OCI-LY3 (cell line): ENCODE data around the gene EXO1.

Experiments used
- H2AFZ ChIP-seq: fragments of 200-600, 300-600 bp; shearing (Covaris generic); 2 replicates; pipeline ENCODE4 v1.6.0; 2014; ENCODE audit warnings: antibody characterized with exemption, low read depth, low read length
- H3K27ac ChIP-seq: fragments of 200-600, 300-600 bp; sonication (generic); 2 replicates; pipeline ENCODE4 v1.5.1; 2014; ENCODE audit warnings: mild to moderate bottlenecking, low read length, moderate library complexity, mixed read lengths
- H3K27me3 ChIP-seq: fragments of 200-600, 300-600 bp; sonication (generic); 2 replicates; pipeline ENCODE4 v1.6.1; 2014; ENCODE audit warnings: low read depth, low read length, mixed read lengths
- H3K36me3 ChIP-seq: fragments of 200-600, 300-600 bp; sonication (generic); replicated peaks from 2 replicates; pipeline ENCODE3; 2014; ENCODE audit warnings: low read depth, low read length, mixed read lengths
- H3K4me1 ChIP-seq: fragments of 300-600, 200-600 bp; sonication (generic); 2 replicates; pipeline ENCODE4 v1.6.1; 2014; ENCODE audit warnings: low read length, mixed read lengths
- H3K4me2 ChIP-seq: fragments of 200-600, 300-600 bp; sonication (generic); 2 replicates; pipeline ENCODE4 v1.6.1; 2014; ENCODE audit warnings: low read length, mixed read lengths
- H3K4me3 ChIP-seq: fragments of 300-600, 200-600 bp; sonication (generic); 2 replicates; pipeline ENCODE4 v1.5.1; 2014; ENCODE audit warnings: antibody characterized with exemption, mild to moderate bottlenecking, low read length, moderate library complexity
- H3K79me2 ChIP-seq: fragments of 300-600, 200-600 bp; shearing (Covaris generic); 2 replicates; pipeline ENCODE4 v1.6.1; 2014; ENCODE audit warnings: mild to moderate bottlenecking, low read length, mixed read lengths
- H3K9ac ChIP-seq: fragments of 300-600, 200-600 bp; shearing (Covaris generic); 2 replicates; pipeline ENCODE4 v1.6.0; 2014; ENCODE audit warnings: mild to moderate bottlenecking, low read length, moderate library complexity
- H3K9me3 ChIP-seq: fragments of 200-600, 300-600 bp; shearing (Covaris generic); 2 replicates; pipeline ENCODE4 v1.6.1; 2014; ENCODE audit warnings: low read length, mixed read lengths; ENCODE audit not compliant: insufficient read depth
- H4K20me1 ChIP-seq: fragments of 200-600, 300-600 bp; sonication (generic); 2 replicates; pipeline ENCODE4 v1.6.1; 2016; ENCODE audit warnings: low read length, mixed read lengths; ENCODE audit not compliant: insufficient read depth
- EZH2phosphoT487 ChIP-seq: fragments of 200-600 bp; shearing (Covaris generic); IDR thresholded peaks from 2 replicates; pipeline ENCODE4 v1.6.1; 2018; ENCODE audit warnings: antibody characterized with exemption, mixed run types, low read depth
- TF ChIP-seq, protein P1 (sequence below): fragments of 200-600, 300-600 bp; sonication (generic); IDR thresholded peaks from 2 replicates; pipeline ENCODE4 v1.5.1; 2014; ENCODE audit warnings: antibody characterized with exemption, low read length, low read depth

EXO1 gene

DNA sequence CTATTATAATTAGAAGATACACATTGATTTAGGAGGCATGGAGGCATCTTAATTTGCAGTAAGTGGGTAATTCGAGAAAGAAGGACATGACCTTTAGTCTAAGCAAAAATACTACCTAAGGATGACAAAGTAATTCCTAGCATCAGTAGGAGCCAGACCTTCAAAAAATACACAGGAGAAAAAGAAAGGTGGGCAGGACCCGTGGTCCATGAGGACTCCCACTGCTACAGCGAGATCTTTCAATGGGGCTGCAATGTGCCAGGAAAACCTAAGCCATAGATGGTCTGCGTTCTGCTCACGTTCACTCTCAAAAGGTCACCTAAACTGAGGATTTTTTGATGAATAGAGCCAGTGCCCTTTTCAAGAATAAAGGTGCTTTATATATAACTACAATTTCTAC lies 10.6 kb upstream of the EXO1 start:
- Histone ChIP-seq H3K27me3 (peaks cover 17% of the 10 kb centered on the region), H3K9ac (no peak overlapping the region), H2AFZ (no peak overlapping the region), H3K9me3 (no peaks in the 10 kb centered on the region), H3K79me2 (no peaks in the 10 kb centered on the region), H3K4me3 (no peak overlapping the region), H3K36me3 (no peaks in the 10 kb centered on the region), H3K27ac (no peak overlapping the region), H4K20me1 (no peaks in the 10 kb centered on the region), H3K4me1 (peaks cover 22% of the 10 kb centered on the region), H3K4me2 (no peak overlapping the region)
- no peak for TF ChIP-seq EZH2phosphoT487
- TF ChIP-seq, protein P1, sequence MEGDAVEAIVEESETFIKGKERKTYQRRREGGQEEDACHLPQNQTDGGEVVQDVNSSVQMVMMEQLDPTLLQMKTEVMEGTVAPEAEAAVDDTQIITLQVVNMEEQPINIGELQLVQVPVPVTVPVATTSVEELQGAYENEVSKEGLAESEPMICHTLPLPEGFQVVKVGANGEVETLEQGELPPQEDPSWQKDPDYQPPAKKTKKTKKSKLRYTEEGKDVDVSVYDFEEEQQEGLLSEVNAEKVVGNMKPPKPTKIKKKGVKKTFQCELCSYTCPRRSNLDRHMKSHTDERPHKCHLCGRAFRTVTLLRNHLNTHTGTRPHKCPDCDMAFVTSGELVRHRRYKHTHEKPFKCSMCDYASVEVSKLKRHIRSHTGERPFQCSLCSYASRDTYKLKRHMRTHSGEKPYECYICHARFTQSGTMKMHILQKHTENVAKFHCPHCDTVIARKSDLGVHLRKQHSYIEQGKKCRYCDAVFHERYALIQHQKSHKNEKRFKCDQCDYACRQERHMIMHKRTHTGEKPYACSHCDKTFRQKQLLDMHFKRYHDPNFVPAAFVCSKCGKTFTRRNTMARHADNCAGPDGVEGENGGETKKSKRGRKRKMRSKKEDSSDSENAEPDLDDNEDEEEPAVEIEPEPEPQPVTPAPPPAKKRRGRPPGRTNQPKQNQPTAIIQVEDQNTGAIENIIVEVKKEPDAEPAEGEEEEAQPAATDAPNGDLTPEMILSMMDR = no peak

DNA sequence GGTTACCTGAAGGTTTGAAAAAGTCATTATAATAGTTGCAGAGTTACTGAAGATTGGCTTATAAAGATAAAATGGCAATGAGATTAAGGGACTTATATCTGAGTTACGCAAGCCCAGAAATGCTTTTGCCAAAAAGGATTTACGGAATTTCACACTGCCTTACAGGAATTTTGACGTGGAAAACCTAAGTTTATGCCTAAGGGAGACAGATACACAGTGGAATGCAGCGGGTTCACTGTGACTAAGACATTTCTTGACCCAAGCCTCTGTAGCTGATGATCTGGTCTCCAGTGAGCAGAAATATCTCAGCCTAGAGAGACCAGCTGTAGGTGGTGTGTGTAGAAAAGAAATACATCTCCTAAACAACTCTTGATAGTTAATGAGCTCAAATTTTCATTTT lies 10.1 kb upstream of the EXO1 start:
- Histone ChIP-seq H2AFZ (no peak overlapping the region), H3K79me2 (no peaks in the 10 kb centered on the region), H3K9me3 (no peaks in the 10 kb centered on the region), H3K4me3 (no peak overlapping the region), H3K27me3 (peaks cover 12% of the 10 kb centered on the region), H3K9ac (no peak overlapping the region), H3K36me3 (no peaks in the 10 kb centered on the region), H4K20me1 (no peaks in the 10 kb centered on the region), H3K4me2 (no peak overlapping the region), H3K4me1 (peaks cover 24% of the 10 kb centered on the region), H3K27ac (no peak overlapping the region)
- TF ChIP-seq, protein P1 = no peak
- no peak for TF ChIP-seq EZH2phosphoT487

DNA sequence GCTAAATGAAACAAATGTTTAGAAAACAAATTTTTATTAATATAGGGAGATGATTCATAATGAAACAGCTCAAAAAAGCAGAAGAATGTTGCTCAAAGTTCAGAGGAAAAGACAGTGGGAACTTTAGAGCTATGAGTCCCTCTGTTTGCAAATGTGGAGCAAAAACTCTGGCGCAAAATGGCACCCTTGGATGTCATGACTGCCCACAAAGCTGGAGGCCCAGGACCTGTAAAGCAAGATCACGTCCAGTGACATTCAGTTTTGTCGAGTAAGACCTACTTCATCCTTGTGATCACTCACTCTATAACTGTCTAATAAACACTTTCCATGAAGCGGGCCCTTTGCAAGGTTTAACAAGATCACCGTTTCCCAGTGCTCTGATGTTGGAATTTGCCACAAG lies 9.1 kb upstream of the EXO1 start:
- no peaks in the 10 kb centered on the region for H3K9me3 ChIP-seq
- H2AFZ ChIP-seq = peak overlapping the region; percentile 62
- no peaks in the 10 kb centered on the region for H3K36me3 ChIP-seq
- peaks cover 24% of the 10 kb centered on the region for H3K4me1 ChIP-seq
- H3K79me2 ChIP-seq = no peaks in the 10 kb centered on the region
- H3K4me2 ChIP-seq = peak overlapping the region; percentile 81
- no peaks in the 10 kb centered on the region for H4K20me1 ChIP-seq
- H3K9ac ChIP-seq = peak overlapping the region; percentile 32; the same call in 1 of the 2 replicates
- peak overlapping the region; percentile 49; the same call in 1 of the 2 replicates for H3K4me3 ChIP-seq
- peak overlapping the region; percentile 29; the same call in 1 of the 2 replicates for H3K27ac ChIP-seq
- peaks cover 2% of the 10 kb centered on the region for H3K27me3 ChIP-seq
- no peak for TF ChIP-seq EZH2phosphoT487
- TF ChIP-seq, protein P1 = no peak

DNA sequence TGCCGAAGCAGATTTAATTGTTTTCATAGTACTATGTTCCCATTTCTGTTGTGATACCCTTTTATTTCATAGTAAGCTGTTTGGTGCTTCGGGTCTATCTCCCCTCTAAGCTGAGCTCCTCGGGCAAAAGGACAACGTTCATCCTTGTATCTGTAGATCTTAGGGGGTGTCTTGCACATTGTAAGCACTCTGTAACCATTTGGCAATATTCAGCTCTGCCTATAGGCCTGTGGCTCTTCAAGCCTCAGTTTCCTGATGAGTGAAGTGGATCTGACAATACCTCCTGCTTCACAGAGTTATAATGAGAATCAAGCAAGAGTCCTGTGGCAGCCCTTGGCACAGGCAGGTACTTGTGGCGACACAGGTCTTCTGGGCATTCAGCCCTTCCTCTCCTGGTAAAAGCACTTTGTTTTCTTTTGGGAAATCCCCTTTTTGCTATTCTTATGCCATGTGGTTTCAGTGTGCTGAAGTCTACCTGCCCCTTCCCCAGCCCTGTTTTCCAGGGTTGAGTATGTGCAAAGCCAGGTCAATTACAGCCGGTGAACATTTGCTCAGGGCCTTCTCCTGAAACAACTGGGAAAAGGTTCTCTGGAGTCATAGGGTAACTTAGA lies 8.5 kb upstream of the EXO1 start:
- Histone ChIP-seq H3K4me3 (peak overlapping the region; percentile 49), H3K79me2 (no peaks in the 10 kb centered on the region), H2AFZ (peak overlapping the region; percentile 62), H3K4me2 (peak overlapping the region; percentile 81), H3K4me1 (peaks cover 24% of the 10 kb centered on the region), H3K36me3 (no peaks in the 10 kb centered on the region), H3K27ac (peak overlapping the region; percentile 29; the same call in 1 of the 2 replicates), H3K9me3 (no peaks in the 10 kb centered on the region), H4K20me1 (no peaks in the 10 kb centered on the region), H3K27me3 (no peaks in the 10 kb centered on the region), H3K9ac (peak overlapping the region; percentile 32; the same call in 1 of the 2 replicates)
- TF ChIP-seq EZH2phosphoT487 = no peak
- TF ChIP-seq, protein P1 = no peak
